AG10803 (cell line): ENCODE measurements around the gene FHIT.
A peak's percentile ranks its signal among the peaks of the same experiment; 100 is the strongest.

ENCODE experiments used
- DNase-seq: peaks from one replicate; pipeline ENCODE4 v3.0.0; 2010; ENCODE audit warnings: low read depth
- H3K4me3 ChIP-seq: 2 replicates; pipeline ENCODE4 v1.5.1; 2011; ENCODE audit warnings: mild to moderate bottlenecking, low read length, control low read depth
- CTCF ChIP-seq: conservative IDR thresholded peaks from 2 replicates; pipeline ENCODE4 v1.5.1; 2011; ENCODE audit warnings: mild to moderate bottlenecking, low read length, control low read depth, inconsistent platforms

FHIT gene

DNA sequence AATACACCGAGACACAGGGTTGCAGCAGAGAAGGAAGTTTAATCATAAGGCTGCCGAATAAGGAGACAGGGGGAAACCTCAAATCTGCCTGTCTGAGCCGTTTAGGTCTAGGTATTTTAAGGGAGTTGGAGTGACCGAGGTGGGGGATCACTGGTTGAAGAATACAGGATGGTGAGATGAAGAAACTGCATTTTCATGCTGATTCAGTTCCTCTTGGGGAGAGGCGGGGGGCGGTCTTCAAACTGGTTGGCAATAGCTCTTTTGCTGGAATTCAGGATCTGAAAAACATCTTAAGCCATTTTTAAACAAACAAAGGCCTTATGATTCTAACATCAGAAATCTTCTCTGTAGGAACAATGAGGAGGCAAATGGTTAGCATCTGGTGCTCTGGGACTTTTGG is 1502.0 kb downstream of the FHIT start:
- no peak for TF ChIP-seq CTCF
- DNase-seq: peak; percentile 80

GRCh38 chr3:59746585-59746984 is 1504.7 kb downstream of the FHIT start:
- H3K4me3 ChIP-seq: no peak overlapping the region
- DNase-seq: no peak
- TF ChIP-seq CTCF: no peak

More for the DNA sequence above, 1502.0 kb downstream of the FHIT start:
- no peak overlapping the region for H3K4me3 ChIP-seq

DNA sequence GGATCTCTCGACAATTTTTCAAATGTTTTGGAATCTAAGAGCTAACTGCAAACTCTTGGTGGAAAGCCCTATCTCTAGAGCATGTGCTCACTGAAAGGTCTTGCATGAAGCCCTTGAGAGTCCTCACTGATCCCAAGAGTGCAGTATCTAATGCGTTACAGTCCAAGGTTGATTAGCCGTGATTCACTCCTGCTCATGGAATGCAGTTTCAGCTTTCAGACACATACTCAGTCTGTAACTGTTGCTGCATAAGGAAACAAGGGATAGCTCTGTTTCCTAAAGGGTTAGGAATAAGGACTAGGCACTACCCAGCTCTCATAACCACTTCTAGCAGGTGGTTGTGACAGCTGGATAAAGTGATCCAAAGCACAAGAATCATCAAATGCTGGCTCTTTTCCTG is 1514.0 kb downstream of the FHIT start:
- DNase-seq: no peak
- H3K4me3 ChIP-seq: no peak overlapping the region
- TF ChIP-seq CTCF: no peak

DNA sequence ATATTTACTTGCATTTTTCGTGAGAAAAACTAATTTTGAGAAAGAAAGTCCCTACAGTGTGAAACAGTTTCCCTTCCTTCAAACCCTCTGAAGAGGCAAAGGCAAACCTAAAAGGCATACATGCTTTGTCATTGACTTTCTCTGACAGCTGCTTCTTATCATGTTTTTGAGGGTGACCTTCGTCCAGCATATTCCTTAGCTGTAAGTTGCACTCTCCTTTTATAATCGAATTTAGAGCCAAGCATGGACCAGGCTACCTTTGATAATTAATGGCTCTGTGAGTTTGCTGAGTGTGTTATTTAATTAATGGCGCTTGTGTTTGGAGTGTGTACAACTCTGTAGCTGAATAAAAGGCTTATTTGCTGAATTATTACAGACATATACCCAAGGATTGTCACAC is 1517.2 kb downstream of the FHIT start:
- H3K4me3 ChIP-seq: no peak overlapping the region
- no peak for TF ChIP-seq CTCF
- DNase-seq: no peak

- no peak for DNase-seq
- no peak for TF ChIP-seq CTCF
- H3K4me3 ChIP-seq: no peak overlapping the region
Measured at GRCh38 chr3:59733041-59733809, 1518.0 kb downstream of the FHIT start.

- H3K4me3 ChIP-seq: no peak overlapping the region
- no peak for DNase-seq
Measured at GRCh38 chr3:59731943-59732342, 1519.3 kb downstream of the FHIT start.

More at GRCh38 chr3:59731943-59732342, 1519.3 kb downstream of the FHIT start:
- no peak for TF ChIP-seq CTCF
